Activated gamma-delta T cell (primary cell): Measurements from ENCODE around the gene DLGAP4.
"Not testable (repeated sequence)": the region's sequence is repeated elsewhere in the genome, so short reads cannot be mapped to it uniquely, and the experiment has no call there.

Source experiments
- DNase-seq: peaks from one replicate; lab custom pipeline; 2025; lab: John Stamatoyannopoulos, UW

DLGAP4 gene

GRCh38 chr20:36497856-36498255, 191.7 kb downstream of the DLGAP4 start:
- no peak for DNase-seq

DNA sequence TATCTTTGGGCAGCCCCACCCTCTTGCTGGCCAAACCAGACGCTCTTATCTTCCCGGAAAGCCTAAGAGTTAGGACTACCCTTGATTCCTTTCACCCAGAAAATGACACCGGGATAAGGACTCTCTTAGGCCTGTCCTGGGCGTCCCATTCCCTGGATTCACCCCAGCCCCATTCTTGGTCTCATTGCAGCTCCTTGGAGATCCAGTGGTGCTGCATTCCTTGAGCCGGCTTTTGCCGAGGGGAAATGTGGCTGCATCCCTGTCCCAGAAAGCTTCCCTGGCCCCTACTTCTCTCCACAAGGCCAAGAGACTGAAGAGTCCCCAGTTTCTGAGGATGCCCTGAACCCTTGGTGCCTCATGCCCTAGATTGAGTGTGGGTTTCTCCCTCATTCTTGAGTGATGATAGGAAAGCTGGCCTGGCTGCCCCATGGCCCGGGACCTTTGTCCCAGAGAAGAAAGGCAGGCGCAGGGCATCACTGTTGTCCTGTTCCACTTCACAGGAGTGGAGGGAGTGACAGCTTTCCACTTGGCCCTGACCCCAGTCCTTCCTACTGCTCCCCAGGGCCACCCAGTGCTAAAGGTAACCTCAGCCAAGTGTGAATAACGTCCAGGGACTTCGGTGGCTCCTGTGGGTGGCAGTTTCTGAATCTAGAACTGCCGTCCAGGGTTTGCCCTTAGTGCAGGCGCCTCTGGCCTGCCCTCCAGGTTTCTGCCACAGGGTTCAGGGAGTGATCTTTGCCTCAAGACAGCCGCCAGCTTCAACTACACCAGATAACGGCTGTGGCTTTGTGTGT, 192.4 kb downstream of the DLGAP4 start:
- no peak for DNase-seq

GRCh38 chr20:36499211-36499610, 193.1 kb downstream of the DLGAP4 start:
- no peak for DNase-seq

DNA sequence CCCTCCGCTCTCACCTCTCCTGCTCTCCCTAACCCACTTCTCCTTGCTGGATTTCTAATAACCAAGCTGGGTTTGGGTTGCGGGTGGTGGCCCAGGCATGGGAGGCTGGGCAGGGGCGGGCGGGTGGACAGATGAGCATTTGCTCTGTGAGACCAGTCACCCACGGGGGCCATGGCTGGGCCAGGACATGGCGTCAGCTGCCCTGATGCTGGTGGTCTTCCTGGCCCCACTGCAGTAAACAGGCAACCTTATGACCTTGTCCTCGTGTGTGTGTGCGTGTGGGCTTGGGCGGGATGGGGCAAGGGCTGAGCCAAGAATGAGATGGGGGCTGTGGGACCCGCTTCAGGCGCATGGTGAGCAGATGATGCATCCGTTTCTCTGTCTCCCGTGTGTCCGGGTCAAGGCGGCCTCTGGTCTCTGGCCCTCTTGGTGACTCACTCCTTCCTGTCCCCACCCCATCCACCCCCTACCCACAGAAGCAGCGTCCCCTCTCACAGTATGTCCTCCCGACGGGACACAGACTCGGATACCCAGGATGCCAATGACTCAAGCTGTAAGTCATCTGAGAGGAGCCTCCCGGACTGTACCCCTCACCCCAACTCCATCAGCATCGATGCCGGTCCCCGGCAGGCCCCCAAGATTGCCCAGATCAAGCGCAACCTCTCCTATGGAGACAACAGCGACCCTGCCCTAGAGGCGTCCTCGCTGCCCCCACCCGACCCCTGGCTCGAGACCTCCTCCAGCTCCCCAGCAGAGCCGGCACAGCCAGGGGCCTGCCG, 193.8 kb downstream of the DLGAP4 start:
- no peak for DNase-seq

DNA sequence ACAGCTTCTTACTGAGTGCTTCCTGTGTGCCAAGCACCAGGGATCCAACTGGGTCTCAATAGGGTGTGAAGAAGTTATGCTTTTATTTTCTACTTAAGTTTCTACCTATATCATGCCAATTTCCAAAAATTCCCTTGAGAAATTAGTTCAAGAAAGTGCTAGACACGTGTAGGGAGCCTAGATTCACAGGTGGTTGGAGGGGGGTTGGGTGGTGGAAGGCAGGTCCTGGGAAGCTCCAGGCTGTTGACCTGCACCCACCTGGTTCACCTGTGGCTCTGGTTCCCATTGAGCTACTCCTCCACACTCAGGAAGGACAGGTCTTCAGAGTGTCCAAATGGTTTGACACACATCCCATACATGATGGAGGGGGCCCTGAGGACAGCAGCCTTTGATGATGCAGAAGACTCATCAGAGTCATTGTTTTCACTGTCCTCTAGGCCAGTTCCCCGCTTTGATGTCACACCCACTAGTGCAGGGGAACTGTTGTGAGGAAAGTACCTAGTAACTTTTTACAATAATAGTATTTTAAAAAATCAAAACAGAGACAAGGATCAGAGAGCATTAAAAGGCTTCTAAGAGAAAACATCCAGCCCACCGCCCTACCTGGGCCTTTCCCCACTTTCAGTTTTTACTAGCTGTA, 195.3 kb downstream of the DLGAP4 start:
- DNase-seq = no peak

- no peak for DNase-seq
Observed at GRCh38 chr20:36504295-36504694, 198.2 kb downstream of the DLGAP4 start.

- no peak for DNase-seq
Observed at GRCh38 chr20:36506253-36506652, 200.1 kb downstream of the DLGAP4 start.

DNA sequence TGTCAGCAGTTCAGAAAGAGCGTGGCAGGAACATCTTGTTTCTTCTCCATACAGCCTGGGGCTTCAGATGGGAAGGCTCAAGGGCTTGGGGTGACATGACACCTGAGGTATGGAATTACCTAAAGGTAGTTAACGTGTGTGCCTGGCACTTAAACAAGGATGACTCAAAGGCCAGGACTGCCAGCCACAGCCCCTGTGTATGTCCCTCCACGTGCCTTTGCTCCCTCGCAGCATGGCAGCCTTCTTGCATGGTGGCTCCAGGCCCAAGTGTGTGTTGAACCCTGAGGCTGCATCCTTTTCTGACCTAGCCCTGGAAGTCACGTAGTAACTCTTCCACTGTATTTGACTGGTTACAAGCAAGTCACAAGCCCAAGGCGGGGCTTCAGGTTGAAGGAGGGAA, 201.6 kb downstream of the DLGAP4 start:
- DNase-seq = no peak

- DNase-seq = no peak
Observed at GRCh38 chr20:36519012-36519719, 213.0 kb downstream of the DLGAP4 start.

DNA sequence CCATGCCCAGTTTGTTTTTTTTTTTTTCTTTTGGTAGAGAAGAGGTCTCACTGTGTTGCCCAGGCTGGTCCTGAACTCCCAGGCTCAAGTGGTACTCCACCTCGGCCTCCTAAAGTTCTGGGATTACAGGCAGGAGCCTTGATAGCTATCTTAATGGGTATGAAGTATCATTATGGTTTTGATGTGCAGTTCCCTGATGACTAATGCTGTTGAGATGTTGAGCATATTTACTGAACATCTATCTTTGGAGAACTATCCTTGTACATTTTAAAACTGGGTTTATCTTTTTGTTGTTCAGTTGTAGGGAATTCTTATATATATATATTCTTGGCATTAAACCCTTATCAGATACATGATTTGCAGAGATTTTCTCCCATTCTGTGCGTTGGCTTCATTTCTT, 213.8 kb downstream of the DLGAP4 start:
- DNase-seq = no peak

- DNase-seq = no peak
Observed at GRCh38 chr20:36521526-36521925, 215.4 kb downstream of the DLGAP4 start.

DNA sequence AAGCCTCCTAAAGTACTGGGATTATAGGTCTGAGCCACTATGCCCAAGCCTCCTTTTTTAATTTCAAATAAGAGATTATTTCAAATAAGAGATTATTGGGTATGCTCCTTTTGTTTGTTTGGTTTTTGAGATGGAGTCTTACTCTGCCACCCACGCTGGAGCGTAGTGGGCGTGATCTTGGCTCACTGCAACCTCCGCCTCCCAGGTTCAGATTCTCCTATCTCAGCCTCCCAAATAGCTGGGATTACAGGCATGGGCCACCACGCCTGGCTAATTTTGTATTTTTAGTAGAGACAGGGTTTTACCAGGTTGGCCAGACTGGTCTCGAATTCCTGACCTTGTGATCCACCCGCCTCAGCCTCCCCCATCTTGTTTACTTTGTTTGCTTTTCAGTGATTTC, 216.3 kb downstream of the DLGAP4 start:
- DNase-seq = not testable (repeated sequence)

GRCh38 chr20:36523341-36523740, 217.2 kb downstream of the DLGAP4 start:
- no peak for DNase-seq

DNA sequence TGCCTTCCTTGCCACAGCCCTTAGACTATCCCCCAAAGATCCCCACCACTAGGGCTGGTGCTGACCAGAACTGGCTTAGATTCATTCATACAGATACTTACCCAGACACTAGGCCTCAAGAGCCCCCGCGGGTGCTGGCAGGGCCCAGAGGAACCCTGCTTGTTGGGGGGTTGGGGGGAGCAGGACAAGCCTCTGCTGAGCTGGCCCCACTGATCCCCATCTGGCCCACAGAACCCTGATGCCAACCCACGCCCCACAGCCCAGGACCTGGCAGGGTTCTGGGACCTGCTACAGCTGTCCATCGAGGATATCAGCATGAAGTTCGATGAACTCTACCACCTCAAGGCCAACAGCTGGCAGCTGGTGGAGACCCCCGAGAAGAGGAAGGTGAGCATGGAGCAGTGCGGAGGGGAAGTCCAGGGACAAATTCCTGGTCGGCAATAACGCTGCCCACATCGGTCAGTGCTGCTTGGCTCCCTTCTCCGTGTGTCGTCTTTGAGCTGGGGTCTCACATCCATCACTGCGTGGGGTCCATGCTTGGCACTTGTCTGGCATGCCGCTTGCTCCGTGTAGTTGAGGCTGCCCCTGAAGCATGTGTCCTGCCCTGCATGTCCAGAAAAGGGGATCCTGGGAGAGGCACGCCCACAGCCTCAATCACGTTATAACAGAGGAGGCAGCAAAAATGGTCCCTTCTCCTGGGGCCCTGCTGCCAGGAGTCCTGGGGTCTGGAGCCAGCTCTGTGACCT, 219.7 kb downstream of the DLGAP4 start:
- no peak for DNase-seq

DNA sequence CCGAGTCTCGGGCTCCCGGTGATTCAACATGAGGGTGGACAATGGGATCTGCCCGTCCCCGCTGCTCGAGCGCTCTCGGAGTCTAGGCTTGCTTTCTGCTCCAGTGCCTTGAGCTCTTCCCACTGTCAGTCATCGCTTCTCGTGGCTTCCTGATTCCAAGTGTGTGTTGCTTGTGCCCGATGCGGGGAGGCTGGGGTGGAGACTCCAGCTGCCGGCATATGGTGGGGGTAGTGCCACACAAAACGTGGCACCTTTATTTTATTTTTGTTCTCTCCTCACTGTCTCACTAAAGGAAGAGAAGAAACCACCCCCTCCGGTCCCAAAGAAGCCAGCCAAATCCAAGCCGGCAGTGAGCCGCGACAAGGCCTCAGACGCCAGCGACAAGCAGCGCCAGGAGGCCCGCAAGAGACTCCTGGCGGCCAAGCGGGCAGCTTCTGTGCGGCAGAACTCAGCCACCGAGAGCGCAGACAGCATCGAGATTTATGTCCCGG, 220.4 kb downstream of the DLGAP4 start:
- no peak for DNase-seq

GRCh38 chr20:36527331-36528125, 221.4 kb downstream of the DLGAP4 start:
- DNase-seq = no peak

- DNase-seq = no peak
Observed at GRCh38 chr20:36528176-36528874, 222.2 kb downstream of the DLGAP4 start.

GRCh38 chr20:36528875-36529417, 222.8 kb downstream of the DLGAP4 start:
- DNase-seq = no peak

DNA sequence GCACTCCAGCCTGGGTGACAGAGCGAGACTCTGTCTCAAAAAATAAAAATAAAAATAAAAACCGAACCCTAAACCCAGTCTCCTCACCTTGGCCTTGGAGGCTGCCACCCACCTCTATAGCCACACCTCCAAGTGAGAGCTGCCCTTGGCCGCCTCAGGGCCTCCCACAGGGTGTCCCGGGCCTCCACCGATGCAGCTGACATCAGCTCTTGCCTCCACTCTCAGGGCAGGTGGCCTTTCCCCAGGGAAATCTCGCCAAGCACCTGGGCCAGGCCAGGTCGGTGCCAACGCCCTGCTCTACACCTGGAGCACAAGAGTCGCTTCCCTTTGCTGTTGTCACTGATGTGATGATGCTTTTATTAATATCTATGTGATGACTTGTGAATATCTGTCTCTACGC, 226.2 kb downstream of the DLGAP4 start:
- no peak for DNase-seq

GRCh38 chr20:36532822-36533221, 226.7 kb downstream of the DLGAP4 start:
- DNase-seq = no peak
